Anterior cingulate cortex (tissue), 58 donors: Measurements from ENCODE around the gene CHGA.

Experiments used
- DNase-seq, 58 donors: peaks; one replicate each; lab custom pipeline; 2025; lab: John Stamatoyannopoulos, UW

CHGA gene, protein sequence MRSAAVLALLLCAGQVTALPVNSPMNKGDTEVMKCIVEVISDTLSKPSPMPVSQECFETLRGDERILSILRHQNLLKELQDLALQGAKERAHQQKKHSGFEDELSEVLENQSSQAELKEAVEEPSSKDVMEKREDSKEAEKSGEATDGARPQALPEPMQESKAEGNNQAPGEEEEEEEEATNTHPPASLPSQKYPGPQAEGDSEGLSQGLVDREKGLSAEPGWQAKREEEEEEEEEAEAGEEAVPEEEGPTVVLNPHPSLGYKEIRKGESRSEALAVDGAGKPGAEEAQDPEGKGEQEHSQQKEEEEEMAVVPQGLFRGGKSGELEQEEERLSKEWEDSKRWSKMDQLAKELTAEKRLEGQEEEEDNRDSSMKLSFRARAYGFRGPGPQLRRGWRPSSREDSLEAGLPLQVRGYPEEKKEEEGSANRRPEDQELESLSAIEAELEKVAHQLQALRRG

DNA sequence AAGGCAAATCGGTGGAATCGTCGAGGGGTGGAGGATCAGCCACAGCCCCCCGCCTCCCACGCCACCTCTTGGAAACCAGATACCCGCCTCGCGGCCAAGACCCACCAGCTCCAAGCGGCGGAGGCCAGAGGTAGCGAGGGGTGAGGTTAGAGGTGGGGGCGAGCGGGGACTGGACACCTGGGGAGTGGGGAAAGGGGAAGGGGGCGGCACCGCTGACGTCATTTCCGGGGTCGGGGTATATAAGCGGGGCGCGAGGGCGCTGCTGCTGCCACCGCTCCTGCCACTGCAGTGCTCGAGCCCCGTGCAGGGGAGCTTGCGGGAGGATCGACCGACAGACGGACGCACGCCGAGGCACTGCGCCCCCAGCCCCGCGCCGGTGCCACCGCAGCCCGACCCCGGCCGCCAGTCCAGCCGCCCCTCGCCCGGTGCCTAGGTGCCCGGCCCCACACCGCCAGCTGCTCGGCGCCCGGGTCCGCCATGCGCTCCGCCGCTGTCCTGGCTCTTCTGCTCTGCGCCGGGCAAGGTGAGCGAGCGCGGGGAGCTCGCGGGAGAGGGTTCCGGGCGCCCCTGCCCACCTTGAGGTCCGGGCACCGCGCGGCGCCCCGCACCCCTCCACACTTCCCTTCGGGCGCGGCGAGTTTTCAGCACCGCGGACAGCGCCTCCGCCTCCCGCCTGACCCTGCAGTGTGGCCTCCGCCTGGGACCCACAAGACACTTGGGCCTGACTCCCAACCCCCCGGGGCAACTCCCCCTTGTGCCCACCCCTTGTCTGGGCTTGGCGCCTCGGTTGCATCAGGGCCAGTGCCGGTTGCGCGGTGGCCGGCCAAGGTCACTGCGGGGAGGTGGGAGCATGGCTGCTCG, at the start of gene CHGA:
CHGA (plus strand) TSS at position 268 of the 861 bp plus-strand sequence; CDS start at position 478, 210 bp downstream.
- peak in 28 of 58 donors; percentile 9 to 73 (median 30) for DNase-seq

DNA sequence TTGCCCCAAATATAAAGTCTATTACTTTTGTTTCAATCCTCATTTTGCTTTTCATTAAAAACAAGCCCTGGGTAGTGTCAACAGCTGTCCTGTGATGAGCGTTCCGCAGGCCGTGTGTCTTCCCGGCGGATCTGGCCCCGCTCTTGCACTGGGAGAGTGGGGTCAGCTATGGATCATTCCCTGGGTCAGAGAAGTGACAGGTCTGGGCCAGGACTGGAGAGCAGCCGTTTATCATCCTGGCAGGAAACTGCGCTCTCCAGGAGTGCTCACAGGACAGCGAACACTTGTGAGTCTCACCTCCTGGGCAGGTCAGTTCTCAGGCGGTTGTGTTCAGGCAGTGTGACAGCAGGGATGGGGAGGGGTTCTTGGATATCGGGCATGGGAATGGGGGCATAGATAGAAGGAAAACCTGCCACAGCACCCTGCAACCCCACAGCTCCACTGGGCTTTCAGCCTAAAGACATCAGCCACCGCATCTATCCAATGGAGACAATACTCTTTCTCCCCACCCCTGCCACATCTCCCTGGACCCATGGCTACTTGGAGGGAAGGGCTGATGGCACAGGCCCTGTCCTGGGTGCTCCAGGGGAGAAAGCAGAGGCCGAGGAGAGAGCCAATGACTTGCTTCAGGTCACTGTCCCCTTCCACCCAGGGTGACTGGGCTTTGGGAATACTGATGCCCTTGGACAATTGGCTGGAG, 47.8 kb upstream of the CHGA start:
- no peak for DNase-seq

GRCh38 chr14:92877757-92878431, 45.1 kb upstream of the CHGA start:
- no peak for DNase-seq

DNA sequence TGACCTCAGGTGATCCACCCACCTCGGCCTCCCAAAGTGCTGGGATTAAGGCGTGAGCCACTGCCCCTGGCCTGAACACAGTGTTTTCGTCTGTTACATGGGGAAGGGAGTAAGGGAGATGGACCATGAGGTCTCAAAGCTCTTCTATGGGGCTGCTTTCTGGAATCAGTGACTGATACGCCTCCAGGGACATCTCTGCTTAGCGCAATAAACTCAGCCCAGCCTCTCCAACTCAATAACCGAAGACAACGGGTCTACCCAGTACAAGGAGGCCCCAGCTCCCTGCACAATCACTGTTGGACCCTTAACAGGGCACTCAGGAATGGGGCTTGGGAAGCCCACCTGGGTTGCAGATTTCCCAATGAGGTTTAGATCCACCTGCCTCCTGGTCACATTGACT, 42.6 kb upstream of the CHGA start:
- DNase-seq: no peak

DNA sequence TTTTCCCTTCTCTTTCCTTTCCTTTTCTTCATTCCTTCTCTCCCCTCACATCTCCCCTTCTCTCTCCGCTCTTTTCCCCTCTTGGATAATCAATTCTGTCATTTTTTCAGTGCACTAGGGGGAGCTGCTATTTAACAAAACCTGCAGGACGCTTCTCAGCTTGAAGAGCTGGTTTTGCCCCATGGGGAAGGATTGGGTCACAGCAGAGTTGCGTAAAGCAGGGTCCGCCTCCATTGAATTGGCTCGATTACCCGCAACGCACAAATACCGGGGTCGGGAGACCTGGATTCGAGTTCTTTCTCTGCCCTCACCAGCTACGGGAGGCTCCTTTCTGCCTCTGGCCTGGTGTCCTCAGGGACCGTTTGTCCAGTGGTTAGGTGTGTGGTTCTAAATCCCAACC, 42.1 kb upstream of the CHGA start:
- DNase-seq: peak in 4 of 58 donors; percentile 6 to 19 (median 8)

- no peak for DNase-seq
Observed at GRCh38 chr14:92883066-92883465, 39.9 kb upstream of the CHGA start.

DNA sequence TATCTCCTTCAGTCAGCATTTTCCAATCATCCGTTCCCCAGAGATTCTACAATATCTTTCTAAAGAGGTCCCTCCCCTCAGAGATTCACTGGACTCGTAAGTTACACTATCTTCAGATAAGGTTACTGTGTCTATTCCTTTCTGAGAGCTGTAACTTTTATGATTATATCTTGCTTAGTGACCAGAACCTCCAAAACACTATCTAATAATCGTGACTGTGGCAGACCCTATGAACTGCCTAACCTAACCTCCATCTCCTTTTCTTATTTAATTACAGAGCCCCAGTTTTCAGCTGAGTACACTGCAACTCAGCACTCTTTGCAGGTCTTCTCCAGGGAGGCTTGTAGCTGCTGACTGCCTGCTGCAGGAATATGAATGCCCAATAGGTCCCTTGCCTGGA, 38.5 kb upstream of the CHGA start:
- DNase-seq: no peak

DNA sequence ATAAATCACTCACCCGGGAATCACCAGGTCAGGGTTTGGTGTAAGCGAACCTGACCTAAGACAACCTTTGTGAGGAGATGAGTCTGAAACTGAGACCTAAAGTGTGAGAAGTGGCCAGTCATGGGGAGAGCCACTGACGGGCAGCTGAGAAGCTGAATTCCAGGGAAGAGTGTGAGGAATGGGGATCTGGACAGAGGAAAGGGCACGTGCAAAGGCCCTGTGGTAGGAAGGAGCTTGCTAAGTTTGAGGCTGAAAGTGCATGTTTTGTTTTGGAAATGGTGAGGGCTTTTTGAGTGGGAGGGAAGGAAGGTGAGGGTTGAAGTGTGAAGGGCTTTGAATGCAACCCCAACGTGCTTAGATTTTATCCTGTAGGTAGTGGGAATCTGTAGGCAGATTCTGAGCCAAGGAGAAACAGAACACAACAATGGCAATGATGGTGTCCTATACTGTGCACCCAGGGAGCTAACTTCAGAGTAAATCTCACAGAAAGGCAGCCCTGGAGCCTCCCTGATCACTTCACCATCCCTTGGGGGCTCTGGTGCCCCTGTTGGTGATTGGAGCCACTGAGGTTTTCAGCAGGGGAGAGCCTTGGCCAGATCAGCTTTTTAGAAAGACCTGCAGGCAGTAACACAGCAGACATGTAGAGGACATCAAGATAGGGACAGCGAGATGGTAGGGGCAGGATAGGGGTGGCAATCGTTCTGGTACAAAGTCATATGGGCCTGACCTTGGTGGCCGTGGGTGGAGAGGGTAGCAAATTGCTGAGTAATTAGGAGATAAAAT, 37.5 kb upstream of the CHGA start:
- DNase-seq: no peak

DNA sequence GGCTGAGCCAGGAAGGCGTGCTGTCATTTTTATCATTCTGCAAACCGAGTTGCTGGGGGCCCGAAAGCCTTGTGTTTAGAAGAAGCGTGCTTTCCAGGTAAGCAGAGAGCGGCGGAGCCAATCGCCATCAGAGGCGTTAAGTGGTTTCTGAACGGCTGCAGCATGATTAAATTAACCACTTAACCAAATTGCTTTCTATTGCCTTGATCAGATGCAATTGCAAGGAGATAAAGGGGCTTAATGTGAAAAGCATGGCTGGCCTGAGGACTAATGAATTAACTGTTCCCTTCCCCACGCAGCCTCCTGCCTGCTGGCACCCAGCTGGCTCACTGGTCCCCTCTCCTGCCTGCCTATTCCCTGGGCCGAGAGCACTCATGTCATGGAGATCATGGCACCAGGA, 36.6 kb upstream of the CHGA start:
- DNase-seq: no peak

DNA sequence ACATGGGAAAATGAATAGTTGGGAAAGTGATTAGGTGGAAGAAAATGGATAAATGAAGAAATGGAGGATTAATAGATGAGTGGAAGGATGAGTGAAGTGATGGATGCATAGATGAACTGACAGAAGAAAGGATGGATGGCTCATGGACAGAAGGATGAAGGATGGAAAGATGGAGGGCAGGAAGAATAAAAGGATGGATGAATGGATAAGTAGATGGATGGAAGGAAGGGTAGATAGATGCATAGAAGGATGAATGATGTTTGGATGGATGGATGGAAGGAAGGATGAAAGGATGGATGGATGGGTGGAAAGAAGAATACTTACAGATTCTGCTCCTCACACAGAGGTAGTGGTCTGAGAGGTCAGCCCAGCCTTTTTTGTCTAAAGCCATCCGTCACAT, 35.8 kb upstream of the CHGA start:
- no peak for DNase-seq

DNA sequence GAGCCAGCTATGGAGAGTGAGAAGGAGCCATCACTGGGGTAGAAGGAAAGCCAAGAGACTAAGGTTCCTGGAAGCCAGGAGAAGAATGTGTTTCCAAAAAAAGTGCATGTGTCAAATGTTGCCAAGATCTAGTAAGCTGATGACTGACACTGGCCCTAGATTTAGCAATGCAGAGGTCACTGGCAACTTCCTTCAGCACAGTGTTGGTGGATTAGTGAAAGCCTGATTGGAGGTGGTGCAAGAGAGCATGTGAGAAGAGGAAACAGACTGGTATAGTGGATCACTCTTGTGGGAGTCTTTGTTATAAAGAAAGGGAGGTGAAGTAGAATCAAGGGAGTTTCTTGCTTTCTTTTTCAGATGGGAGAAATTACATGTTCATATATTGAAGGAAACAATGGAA, 34.1 kb upstream of the CHGA start:
- no peak for DNase-seq

GRCh38 chr14:92890830-92891588, 31.9 kb upstream of the CHGA start:
- DNase-seq: no peak

- DNase-seq: no peak
Observed at GRCh38 chr14:92892589-92892988, 30.4 kb upstream of the CHGA start.

DNA sequence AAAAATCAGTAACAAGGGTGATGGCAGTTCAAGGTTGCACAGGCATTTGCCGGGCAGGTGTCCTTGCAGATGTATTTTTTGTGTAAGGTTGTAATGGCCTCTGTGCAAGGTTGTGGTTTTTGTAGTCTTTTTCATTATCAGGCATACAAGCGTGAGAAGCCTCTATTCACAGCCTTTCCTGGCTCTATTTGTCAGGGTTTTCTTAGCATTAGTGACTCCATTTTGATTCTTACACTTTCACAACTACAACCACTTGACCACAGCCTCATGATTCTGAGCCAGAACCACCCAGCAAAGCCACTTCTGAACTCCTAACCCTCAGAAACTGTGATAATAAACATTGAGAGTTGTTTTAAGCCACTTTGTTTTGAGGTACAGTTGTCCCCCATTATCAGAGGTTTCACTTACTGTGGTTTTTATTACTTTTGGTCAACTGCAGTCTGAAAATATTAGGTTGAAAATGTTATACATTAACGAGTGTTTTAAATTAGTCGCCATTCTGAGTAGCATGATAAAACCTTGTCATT, 27.5 kb upstream of the CHGA start:
- DNase-seq: no peak

GRCh38 chr14:92897922-92898565, 24.9 kb upstream of the CHGA start:
- DNase-seq: peak in 1 of 58 donors; percentile 8

- no peak for DNase-seq
Observed at GRCh38 chr14:92898566-92899131, 24.3 kb upstream of the CHGA start.

GRCh38 chr14:92900660-92901059, 22.3 kb upstream of the CHGA start:
- no peak for DNase-seq

GRCh38 chr14:92902191-92902590, 20.8 kb upstream of the CHGA start:
- DNase-seq: peak in 3 of 58 donors; percentile 4 to 14 (median 7)
